HG02759 (cell line): ENCODE measurements around the gene SLC43A1.
A peak's percentile ranks its signal among the peaks of the same experiment; 100 is the strongest.
"Not testable (repeated sequence)": the region's sequence is repeated elsewhere in the genome, so short reads cannot be mapped to it uniquely, and the experiment has no call there.

Experiments
- ATAC-seq: cut with Tn5 transposase; IDR thresholded peaks from one replicate; pipeline ENCODE4 v1.9.1; 2021; ENCODE audit warnings: mild to moderate bottlenecking, moderate library complexity; ENCODE audit not compliant: unreplicated experiment

SLC43A1 gene

GRCh38 chr11:57461841-57462489, 53.5 kb downstream of the SLC43A1 start:
- no peak for ATAC-seq

- ATAC-seq: peak; percentile 3
These were observed 54.4 kb downstream of the SLC43A1 start for GRCh38 chr11:57460758-57461749.

GRCh38 chr11:57460022-57460757, 55.3 kb downstream of the SLC43A1 start, which contains the start of gene RTN4RL2:
TSS of gene RTN4RL2 (plus strand) at chr11:57460528. CDS start at chr11:57460866, 338 bp downstream.
- ATAC-seq: peak; percentile 44

GRCh38 chr11:57459164-57460021, 56.1 kb downstream of the SLC43A1 start:
- no peak for ATAC-seq

- no peak for ATAC-seq
These were observed 56.9 kb downstream of the SLC43A1 start for GRCh38 chr11:57458410-57459163.

GRCh38 chr11:57458060-57458409, 57.5 kb downstream of the SLC43A1 start:
- no peak for ATAC-seq

- peak; percentile 22 for ATAC-seq
These were observed 57.9 kb downstream of the SLC43A1 start for GRCh38 chr11:57457643-57458023.

GRCh38 chr11:57456960-57457642, 58.4 kb downstream of the SLC43A1 start:
- peak; percentile 70 for ATAC-seq

GRCh38 chr11:57453543-57454177, 61.8 kb downstream of the SLC43A1 start:
- no peak for ATAC-seq

GRCh38 chr11:57446055-57446454, 69.4 kb downstream of the SLC43A1 start:
- no peak for ATAC-seq

- ATAC-seq: not testable (repeated sequence)
These were observed 70.4 kb downstream of the SLC43A1 start for GRCh38 chr11:57445122-57445394.

GRCh38 chr11:57444362-57445121, 71.0 kb downstream of the SLC43A1 start:
- no peak for ATAC-seq

- ATAC-seq: no peak
These were observed 74.6 kb downstream of the SLC43A1 start for GRCh38 chr11:57440744-57441414.

- ATAC-seq: no peak
These were observed 75.7 kb downstream of the SLC43A1 start for GRCh38 chr11:57439786-57440185.

GRCh38 chr11:57438345-57439285, 76.9 kb downstream of the SLC43A1 start:
- ATAC-seq: no peak

GRCh38 chr11:57436031-57436430, 79.5 kb downstream of the SLC43A1 start:
- ATAC-seq: no peak
